Activated T-cell treated with anti-CD3 and anti-CD28 coated beads, Interleukin-2, amount 50 U/mL, for 48 hours (primary cell): ENCODE measurements around the gene EDA.
"Not testable (repeated sequence)": the region's sequence is repeated elsewhere in the genome, so short reads cannot be mapped to it uniquely, and the experiment has no call there.

Source experiments
- DNase-seq, 2 experiments: peaks; one replicate each; pipeline ENCODE4 v3.0.0-alpha.2; 2020

Gene EDA

GRCh38 chrX:69748055-69748454 lies 132.1 kb downstream of the EDA start:
- DNase-seq: no peak

DNA sequence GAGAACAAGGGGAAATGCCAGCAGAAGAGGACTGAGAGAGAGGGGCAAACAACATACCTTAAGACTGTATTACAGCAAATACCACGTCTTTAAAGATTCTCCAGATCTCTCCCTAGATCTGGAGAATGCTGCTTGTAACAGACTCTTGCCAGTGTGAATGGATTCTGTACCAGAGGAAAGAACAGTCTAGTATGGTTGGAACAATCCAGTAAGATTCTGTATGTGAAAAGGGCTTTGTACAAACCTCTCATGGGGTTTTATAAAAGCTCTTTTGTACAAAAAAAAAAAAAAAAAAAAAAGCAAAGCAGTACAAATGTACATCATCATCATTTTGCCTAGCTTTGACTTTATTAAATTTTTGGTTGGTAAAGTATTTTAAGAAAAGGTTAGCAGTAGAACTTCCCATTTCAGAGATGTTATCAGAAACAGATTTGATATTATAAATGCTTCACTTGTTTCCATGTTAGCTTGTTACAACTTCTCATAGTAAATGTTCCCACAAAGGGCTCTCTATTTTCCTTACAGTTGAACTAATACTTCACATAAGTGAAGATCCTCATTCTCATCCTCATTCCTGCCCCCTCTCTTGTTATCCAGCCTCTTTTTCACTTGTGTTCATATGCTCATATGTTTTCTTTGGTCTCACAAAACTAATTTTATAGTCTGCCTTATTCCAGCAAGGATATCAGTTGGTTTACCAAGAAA lies 144.2 kb downstream of the EDA start:
- DNase-seq: no peak

GRCh38 chrX:69761633-69762032 lies 145.7 kb downstream of the EDA start:
- no peak for DNase-seq

DNA sequence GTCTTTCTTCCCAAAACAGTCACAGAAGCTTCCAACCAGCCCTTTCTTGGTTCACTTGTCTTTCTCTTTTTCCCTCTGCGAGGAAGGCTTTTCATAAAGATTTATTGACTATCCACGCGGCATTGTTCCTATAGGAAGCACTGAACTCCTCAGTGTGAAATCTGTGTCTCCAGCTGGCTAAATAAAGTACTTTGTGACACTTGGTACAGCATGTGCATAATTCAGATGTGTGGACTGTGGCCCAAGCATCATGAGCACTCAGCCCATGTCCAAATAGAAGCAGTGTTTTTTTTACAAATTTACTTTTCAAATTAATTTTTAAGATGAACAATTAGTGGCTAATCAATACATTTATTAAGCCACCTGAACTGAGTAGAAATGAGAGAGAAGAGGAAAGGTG lies 146.4 kb downstream of the EDA start:
- DNase-seq: no peak

GRCh38 chrX:69793260-69793935 lies 177.5 kb downstream of the EDA start:
- DNase-seq: no peak

GRCh38 chrX:69795702-69796101 lies 179.8 kb downstream of the EDA start:
- no peak for DNase-seq

DNA sequence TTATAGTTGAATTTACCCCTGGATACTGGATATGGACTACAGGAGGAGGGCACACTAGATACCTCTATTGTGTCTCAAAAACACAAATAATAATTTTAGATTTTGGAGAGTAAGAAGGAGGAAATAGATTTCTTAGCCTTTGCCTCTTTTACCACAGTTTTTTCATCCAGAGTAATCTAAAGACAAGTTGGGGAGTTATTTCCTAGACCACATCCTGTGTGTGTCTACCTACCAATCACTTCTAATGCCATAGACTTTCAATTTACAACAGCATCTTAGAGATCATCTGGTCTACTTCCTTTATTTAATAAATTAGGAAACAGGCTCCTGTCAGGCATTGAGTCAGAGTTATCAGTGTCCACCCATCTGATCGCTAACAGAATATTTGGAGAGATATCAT lies 191.5 kb downstream of the EDA start:
- no peak for DNase-seq

- DNase-seq: no peak
These were observed 192.5 kb downstream of the EDA start for GRCh38 chrX:69808375-69808774.

DNA sequence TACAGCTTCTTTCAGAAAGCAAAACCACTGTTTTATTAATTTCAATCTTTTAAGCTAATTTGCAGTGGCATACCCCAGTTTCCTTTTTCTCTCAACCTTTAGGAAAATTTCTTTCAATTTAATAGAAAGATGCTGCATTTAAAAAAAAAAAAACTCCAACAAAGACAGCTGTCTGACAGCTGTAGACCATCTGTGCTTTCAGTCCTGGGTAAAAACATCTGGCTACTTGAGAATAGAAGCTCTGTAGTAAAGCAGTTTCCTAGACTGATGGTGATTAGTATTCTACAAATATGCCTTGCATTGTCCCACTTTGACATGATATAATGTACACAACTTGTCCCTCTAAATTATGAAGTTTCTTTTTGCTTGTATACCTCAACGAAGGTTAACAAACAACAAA lies 197.8 kb downstream of the EDA start:
- DNase-seq: no peak

GRCh38 chrX:69815063-69815462 lies 199.2 kb downstream of the EDA start:
- DNase-seq: no peak

GRCh38 chrX:69815519-69815918 lies 199.6 kb downstream of the EDA start:
- no peak for DNase-seq

- DNase-seq: no peak
These were observed 228.7 kb downstream of the EDA start for GRCh38 chrX:69844636-69845035.

GRCh38 chrX:69859999-69860398 lies 244.1 kb downstream of the EDA start:
- not testable (repeated sequence) for DNase-seq

DNA sequence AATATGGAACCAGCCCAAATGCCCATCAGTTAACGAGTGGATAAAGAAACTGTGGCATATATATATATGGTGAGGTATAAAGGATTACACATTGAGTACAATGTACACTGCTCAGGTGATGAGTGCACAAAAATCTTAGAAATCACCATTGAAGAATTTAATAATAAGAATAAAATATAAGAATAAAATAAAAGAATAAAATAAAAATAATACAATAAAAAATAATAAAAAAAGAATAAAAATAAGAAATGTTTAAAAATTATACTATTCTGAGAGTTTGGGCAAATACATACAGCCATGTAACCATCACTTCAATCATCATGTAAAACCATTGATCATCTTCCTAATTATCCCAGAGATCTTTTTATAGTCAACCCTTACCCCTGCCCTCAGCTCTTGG lies 260.3 kb downstream of the EDA start:
- DNase-seq: no peak

GRCh38 chrX:69884210-69884609 lies 268.3 kb downstream of the EDA start:
- DNase-seq: no peak

GRCh38 chrX:69896046-69896445 lies 280.1 kb downstream of the EDA start:
- no peak for DNase-seq

DNA sequence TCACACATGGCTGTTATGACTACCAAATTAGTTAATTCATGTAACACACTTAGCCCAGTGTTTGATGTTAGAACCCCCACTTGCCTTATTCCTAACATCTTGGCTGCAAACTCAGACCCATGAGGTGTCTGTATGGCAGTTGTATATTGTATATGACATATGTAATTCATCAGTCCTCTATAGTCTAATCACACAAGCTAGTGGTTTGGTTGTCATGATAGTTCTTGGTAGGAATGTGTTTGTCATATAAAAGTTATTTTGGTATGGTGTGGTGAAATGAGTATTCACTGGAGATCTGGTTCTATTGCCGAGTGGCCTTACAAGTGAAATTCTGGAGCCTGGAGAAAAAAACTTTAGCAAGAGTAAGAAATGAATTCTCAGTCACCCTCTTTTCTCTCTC lies 284.6 kb downstream of the EDA start:
- DNase-seq: no peak

DNA sequence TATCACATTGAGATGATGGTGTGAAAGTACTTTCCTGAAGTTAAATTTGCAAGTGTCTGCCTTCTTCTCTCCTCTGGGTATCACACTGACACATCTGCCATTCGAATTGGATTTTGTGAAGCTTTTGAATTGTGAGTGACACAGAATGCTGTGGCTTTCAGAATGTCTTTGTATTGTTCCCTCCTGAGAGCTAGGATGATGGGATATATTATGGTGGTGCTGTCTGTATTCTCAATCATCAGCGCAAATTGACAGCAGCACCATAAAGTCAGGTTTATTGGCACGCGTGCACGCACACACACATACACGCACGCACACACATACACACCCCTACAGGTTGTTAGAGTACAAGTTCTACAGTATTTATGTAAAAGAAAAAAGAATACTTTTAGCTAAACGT lies 290.5 kb downstream of the EDA start:
- no peak for DNase-seq

DNA sequence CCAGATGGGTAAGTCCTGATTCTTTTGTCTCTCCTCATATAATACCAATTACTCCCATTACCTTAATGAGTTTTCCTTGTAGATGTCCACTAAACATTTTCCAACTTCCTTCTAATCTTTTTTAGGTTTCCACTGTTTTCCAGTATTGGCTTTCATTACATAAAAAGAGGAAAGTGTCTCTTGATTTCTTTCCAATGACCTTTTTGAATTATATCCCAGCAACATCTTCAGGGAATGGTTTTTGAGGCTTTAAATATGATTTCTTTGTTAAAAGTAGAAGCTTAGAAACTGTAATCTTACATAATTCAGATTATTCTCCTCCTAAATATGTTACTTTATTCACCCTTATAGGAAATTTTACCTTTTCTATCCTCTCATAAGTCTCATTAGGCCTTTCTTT lies 298.9 kb downstream of the EDA start:
- no peak for DNase-seq

DNA sequence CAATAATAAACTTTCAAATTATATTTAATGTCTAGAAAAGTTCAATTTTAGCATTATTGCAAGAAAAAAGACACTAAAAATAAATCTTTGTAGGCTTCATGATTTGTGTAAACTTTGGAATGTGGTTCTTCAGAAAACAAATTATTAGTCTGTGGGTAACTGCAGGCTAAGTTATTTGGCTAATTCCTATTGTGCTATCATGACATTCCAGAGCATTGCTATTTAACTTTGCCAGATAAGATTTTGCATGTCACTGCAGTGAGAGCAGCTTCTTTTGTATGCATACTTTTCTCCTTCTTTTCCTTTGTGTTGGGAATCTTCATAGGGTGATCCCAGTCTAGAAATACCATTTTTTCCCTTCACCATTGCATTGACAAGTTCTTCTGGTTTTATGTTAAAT lies 303.8 kb downstream of the EDA start:
- DNase-seq: no peak

DNA sequence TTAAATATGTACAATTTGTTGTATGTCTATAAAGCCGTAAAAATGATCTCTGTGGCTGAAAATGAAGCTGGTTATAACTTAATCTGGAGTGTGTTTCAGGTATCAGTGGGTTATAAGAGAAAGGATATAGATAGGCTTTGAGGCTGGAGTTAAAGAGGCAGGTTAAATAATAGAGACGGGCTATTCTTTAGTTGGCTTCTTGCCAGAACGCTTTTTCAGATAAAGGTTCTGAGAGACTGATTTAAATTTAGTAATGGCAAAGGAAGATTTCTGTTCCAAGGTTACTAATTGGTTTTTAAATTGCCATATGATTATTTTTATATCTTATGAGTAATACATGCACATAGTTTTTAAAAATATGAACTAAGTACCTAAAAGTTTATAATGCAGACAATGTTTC lies 316.4 kb downstream of the EDA start:
- DNase-seq: no peak

GRCh38 chrX:69948276-69948797 lies 332.4 kb downstream of the EDA start:
- no peak for DNase-seq

DNA sequence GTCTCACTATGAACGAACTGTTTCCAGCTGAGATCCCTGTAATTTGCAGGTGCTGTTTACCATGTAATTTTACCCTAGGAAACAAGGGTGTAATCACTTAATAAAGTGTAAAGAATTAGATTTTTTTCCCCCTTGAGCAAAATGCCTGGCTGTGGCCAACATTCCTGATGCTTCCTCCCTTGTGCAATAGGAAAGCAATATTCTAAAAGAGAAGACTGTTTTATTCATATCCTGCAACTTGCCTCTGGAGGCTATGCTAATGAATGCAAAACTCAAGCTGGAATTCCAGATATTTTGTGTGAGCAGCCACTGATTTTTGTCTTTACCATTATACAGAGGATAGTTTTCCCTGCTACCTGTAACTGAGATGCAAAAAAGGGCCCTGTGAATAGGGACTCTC lies 335.8 kb downstream of the EDA start:
- no peak for DNase-seq

DNA sequence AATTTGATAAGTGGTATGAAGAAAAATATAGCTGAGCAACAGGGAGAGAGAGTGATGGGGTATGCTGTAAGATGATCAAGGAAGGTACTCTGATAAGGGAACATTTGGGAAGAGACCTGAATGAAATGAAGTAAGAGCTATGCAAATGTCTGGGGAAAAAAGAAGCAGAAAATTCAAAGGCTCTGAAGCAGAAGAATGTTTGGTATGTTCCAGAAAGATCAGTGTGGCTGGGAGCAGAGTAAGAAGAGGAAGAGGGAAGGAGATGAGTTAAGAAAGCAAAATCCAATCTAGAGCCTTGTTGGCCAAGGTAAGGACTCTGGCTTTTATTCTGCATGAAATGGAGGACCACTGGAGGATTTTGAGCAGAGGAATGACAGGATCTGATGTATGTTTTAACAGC lies 343.8 kb downstream of the EDA start:
- DNase-seq: no peak
